ENCODE results near the gene AOPEP.

GRCh38 chr9:94788570-94789105, 62.1 kb downstream of the AOPEP start:
- TF ChIP-seq, protein P1, sequence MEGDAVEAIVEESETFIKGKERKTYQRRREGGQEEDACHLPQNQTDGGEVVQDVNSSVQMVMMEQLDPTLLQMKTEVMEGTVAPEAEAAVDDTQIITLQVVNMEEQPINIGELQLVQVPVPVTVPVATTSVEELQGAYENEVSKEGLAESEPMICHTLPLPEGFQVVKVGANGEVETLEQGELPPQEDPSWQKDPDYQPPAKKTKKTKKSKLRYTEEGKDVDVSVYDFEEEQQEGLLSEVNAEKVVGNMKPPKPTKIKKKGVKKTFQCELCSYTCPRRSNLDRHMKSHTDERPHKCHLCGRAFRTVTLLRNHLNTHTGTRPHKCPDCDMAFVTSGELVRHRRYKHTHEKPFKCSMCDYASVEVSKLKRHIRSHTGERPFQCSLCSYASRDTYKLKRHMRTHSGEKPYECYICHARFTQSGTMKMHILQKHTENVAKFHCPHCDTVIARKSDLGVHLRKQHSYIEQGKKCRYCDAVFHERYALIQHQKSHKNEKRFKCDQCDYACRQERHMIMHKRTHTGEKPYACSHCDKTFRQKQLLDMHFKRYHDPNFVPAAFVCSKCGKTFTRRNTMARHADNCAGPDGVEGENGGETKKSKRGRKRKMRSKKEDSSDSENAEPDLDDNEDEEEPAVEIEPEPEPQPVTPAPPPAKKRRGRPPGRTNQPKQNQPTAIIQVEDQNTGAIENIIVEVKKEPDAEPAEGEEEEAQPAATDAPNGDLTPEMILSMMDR (IDR thresholded peaks at IDR 0.05): no peak
- TF ChIP-seq EZH2phosphoT487 (IDR thresholded peaks at IDR 0.05) (no peak), EZH2 (IDR thresholded peaks at IDR 0.05) (no peak)
